GM21447 (cell line): ENCODE data around the gene CEACAM7.

Experiments used
- ATAC-seq: cut with Tn5 transposase; IDR thresholded peaks from one replicate; pipeline ENCODE4 v1.9.1; 2021; ENCODE audit not compliant: unreplicated experiment

Gene CEACAM7

DNA sequence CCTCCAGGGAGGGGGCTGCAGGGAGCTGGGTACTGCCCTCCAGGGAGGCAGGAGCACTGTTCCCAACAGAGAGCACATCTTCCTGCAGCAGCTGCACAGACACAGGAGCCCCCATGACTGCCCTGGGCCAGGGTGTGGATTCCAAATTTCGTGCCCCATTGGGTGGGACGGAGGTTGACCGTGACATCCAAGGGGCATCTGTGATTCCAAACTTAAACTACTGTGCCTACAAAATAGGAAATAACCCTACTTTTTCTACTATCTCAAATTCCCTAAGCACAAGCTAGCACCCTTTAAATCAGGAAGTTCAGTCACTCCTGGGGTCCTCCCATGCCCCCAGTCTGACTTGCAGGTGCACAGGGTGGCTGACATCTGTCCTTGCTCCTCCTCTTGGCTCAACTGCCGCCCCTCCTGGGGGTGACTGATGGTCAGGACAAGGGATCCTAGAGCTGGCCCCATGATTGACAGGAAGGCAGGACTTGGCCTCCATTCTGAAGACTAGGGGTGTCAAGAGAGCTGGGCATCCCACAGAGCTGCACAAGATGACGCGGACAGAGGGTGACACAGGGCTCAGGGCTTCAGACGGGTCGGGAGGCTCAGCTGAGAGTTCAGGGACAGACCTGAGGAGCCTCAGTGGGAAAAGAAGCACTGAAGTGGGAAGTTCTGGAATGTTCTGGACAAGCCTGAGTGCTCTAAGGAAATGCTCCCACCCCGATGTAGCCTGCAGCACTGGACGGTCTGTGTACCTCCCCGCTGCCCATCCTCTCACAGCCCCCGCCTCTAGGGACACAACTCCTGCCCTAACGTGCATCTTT lies 12.5 kb upstream of the CEACAM7 start:
- no peak for ATAC-seq

GRCh38 chr19:41699968-41700323 lies 11.9 kb upstream of the CEACAM7 start:
- no peak for ATAC-seq

GRCh38 chr19:41699231-41699967 lies 11.3 kb upstream of the CEACAM7 start:
- no peak for ATAC-seq

- no peak for ATAC-seq
These were observed 10.7 kb upstream of the CEACAM7 start for GRCh38 chr19:41698746-41699230.

DNA sequence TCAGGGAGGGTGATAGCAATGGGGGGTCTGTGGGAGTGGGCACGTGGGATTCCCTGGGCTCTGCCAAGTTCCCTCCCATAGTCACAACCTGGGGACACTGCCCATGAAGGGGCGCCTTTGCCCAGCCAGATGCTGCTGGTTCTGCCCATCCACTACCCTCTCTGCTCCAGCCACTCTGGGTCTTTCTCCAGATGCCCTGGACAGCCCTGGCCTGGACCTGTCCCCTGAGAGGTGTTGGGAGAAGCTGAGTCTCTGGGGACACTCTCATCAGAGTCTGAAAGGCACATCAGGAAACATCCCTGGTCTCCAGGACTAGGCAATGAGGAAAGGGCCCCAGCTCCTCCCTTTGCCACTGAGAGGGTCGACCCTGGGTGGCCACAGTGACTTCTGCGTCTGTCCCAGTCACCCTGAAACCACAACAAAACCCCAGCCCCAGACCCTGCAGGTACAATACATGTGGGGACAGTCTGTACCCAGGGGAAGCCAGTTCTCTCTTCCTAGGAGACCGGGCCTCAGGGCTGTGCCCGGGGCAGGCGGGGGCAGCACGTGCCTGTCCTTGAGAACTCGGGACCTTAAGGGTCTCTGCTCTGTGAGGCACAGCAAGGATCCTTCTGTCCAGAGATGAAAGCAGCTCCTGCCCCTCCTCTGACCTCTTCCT lies 9.3 kb upstream of the CEACAM7 start:
- no peak for ATAC-seq

DNA sequence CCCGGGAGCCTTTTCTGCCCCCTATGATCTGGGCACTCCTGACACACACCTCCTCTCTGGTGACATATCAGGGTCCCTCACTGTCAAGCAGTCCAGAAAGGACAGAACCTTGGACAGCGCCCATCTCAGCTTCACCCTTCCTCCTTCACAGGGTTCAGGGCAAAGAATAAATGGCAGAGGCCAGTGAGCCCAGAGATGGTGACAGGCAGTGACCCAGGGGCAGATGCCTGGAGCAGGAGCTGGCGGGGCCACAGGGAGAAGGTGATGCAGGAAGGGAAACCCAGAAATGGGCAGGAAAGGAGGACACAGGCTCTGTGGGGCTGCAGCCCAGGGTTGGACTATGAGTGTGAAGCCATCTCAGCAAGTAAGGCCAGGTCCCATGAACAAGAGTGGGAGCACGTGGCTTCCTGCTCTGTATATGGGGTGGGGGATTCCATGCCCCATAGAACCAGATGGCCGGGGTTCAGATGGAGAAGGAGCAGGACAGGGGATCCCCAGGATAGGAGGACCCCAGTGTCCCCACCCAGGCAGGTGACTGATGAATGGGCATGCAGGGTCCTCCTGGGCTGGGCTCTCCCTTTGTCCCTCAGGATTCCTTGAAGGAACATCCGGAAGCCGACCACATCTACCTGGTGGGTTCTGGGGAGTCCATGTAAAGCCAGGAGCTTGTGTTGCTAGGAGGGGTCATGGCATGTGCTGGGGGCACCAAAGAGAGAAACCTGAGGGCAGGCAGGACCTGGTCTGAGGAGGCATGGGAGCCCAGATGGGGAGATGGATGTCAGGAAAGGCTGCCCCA lies 8.5 kb upstream of the CEACAM7 start:
- ATAC-seq, result no peak

- ATAC-seq, result no peak
These were observed 7.7 kb upstream of the CEACAM7 start for GRCh38 chr19:41695745-41696144.

GRCh38 chr19:41694831-41695635 lies 7.0 kb upstream of the CEACAM7 start:
- no peak for ATAC-seq

DNA sequence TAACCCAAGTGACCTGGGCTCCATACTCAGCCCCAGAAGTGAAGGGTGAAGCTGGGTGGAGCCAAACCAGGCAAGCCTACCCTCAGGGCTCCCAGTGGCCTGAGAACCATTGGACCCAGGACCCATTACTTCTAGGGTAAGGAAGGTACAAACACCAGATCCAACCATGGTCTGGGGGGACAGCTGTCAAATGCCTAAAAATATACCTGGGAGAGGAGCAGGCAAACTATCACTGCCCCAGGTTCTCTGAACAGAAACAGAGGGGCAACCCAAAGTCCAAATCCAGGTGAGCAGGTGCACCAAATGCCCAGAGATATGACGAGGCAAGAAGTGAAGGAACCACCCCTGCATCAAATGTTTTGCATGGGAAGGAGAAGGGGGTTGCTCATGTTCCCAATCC lies 6.1 kb upstream of the CEACAM7 start:
- ATAC-seq, result no peak

DNA sequence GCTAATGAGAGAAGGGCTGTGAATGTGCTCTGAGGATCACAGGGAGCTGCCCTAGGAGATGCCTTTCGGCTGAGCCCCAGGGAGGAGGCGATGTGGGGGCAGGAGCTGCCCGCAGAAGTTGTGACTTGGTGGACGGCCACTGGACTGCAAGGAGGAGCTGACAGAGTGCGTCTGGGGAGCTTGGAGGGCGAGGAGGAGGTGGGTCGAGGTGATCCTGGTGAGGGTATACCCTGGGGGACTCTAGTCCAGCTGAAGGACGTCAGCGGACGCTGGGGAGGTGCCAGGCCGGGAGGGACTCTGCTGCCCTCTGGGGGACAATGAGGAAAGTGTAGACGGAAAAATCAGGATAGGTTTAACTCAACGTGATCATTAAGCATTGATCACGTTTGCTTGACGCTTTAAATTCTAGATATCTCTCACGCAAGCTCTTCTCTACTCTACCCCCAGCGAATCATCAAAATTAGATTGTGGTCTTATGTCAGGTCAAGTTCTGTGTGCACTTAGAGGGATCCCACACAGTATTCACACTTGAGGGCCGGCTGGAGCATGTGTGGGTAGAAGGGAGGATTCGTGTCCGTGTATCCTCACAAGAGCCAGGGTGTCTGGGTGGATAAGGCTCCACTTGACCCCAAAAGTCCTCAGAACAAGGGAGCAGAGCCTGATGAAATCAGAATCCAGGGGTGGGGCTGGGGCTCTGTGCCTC lies 3.3 kb upstream of the CEACAM7 start:
- ATAC-seq, result no peak

- no peak for ATAC-seq
These were observed 2.7 kb upstream of the CEACAM7 start for GRCh38 chr19:41690801-41691065.

- no peak for ATAC-seq
These were observed 2.1 kb upstream of the CEACAM7 start for GRCh38 chr19:41689993-41690800.

DNA sequence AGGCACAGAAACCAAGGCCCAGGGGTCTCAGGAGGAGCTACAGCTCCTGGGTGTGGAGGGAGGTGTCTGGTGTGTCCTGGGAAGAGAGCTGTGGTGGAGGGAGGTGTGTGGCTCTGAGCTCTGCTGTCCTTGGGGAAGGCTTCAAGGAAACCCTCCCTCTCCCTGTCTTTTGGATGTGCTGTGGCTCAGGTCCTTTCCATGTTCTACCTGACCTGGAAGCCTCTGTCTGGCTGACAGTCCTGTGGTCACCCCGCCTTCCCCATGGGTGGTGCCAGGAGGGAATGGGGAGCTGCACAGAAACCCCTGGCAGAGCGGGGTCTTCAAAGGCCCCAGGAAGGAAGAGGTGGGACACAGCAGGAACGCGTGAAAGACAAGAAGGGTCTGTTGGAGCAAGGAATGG lies 617 bp upstream of the CEACAM7 start:
- ATAC-seq, result no peak

- ATAC-seq, result no peak
These were observed 651 bp downstream of the CEACAM7 start for GRCh38 chr19:41687419-41687818.

DNA sequence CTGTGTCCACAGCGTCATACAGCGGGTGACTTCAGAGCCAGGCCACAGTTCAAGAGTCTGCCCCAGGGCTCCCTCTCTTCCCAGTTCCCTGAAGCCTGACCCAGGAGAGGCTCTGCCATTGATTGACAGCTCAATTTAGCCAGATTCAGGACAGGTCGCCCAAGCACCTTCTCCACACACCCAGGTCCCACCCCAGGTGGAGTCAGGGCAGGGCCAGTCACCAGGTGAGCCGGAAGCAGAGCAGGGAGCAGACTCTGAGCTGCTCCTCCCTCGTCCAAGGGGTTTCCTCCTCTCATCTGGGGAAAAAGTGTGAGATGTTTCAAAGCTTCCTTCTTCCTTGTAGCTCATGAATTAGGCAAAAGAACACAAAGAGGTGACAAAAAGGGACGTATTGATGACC lies 5.6 kb downstream of the CEACAM7 start:
- no peak for ATAC-seq

DNA sequence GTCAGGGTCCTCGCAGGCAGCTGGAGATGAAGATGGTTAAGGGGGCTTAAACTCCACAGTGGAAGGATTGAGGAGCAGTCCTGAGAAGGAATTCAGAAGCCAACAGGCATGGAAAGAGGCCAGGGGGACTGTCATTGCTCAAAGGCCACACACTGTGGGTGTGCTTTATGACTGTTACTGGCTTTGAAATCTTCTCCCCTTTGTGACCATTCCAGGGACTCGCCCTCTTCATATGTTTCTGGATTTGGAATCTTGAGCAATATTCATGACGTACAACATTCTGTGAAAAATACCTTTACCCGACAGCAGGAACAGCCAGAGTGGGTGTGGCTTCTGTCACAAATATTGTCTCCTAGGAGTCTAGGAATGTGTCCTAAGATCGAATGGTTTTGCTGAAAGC lies 16.6 kb downstream of the CEACAM7 start:
- ATAC-seq, result no peak

- ATAC-seq, result no peak
These were observed 17.3 kb downstream of the CEACAM7 start for GRCh38 chr19:41670755-41671154.

- ATAC-seq, result no peak
These were observed 19.8 kb downstream of the CEACAM7 start for GRCh38 chr19:41668315-41668714.

- ATAC-seq, result no peak
These were observed 22.0 kb downstream of the CEACAM7 start for GRCh38 chr19:41666075-41666474.
